Endothelial cell of umbilical vein (primary cell): ENCODE measurements around the gene LST1. TPM values are rescaled to one million over a fixed set of nuclear protein-coding genes. Genes with fewer than 3 reads are reported as not detected.

ENCODE experiments used
- BruUV-seq: library from RNA; stranded (reverse); fragments of 400-500 nt; replicated peaks from 2 replicates; lab custom pipeline; 2021; lab: Mats Ljungman, UMichigan
- CTCF ChIA-PET: fragments of 300-600, 350-600 bp; sonication (Branson Sonifier 250); formaldehyde crosslinking; loops from one replicate; lab custom pipeline; 2021; ENCODE audit warnings: antibody characterized with exemption, inconsistent platforms; lab: Charles Lee
- POLR2A ChIA-PET: fragments of 300-600, 350-600 bp; sonication (Branson Sonifier 250); formaldehyde crosslinking; loops from one replicate; lab custom pipeline; 2021; ENCODE audit warnings: antibody characterized with exemption, inconsistent platforms; lab: Charles Lee
- DNase-seq: peaks from one replicate; pipeline ENCODE4 v3.0.0-alpha.2; 2011; ENCODE audit warnings: low read depth, low spot score
- FAIRE-seq: peaks from 2 replicates; lab custom pipeline; 2011; peaks lifted over from hg19 to GRCh38; lab: Jason Lieb, UNC
- H2AFZ ChIP-seq: 2 replicates; pipeline ENCODE4 v1.6.0; 2012; ENCODE audit warnings: low read depth, low read length, control low read depth, inconsistent platforms
- H3K27ac ChIP-seq: 2 replicates; pipeline ENCODE4 v1.5.1; 2011; ENCODE audit warnings: low read depth, mild to moderate bottlenecking, control low read depth, low read length, moderate library complexity; ENCODE audit not compliant: insufficient read depth
- H3K27me3 ChIP-seq, 2 experiments: 2 replicates each; pipeline versions ENCODE4 v1.6.0 to v1.6.1; 2011; ENCODE audit warnings: low read length in 2 of 2, mixed read lengths in 1 of 2; ENCODE audit not compliant: control insufficient read depth in 2 of 2, insufficient read depth in 2 of 2
- H3K36me3 ChIP-seq, 2 experiments: 2 replicates in 1 of 2; 3 replicates in 1 of 2; pipeline ENCODE4 v1.5.1; 2011; ENCODE audit warnings: low read length in 2 of 2, mild to moderate bottlenecking in 1 of 2, moderate library complexity in 1 of 2; ENCODE audit not compliant: control insufficient read depth in 2 of 2, insufficient read depth in 2 of 2; ENCODE audit errors: extremely low read depth in 1 of 2
- H3K4me1 ChIP-seq: 3 replicates; pipeline ENCODE4 v1.5.1; 2011; ENCODE audit warnings: mild to moderate bottlenecking, low read length; ENCODE audit not compliant: control insufficient read depth, insufficient read depth; ENCODE audit errors: extremely low read depth
- H3K4me2 ChIP-seq: 2 replicates; pipeline ENCODE4 v1.6.1; 2011; ENCODE audit warnings: low read length, control low read depth, mixed read lengths; ENCODE audit not compliant: insufficient read depth
- H3K4me3 ChIP-seq, 3 experiments: fragments of 200-600 bp in 1 of 3; sonication (generic), shearing (Covaris generic) in 1 of 3; replicated peaks in 1 of 3; 2 replicates each; pipeline ENCODE4 v1.5.1; 2011 to 2016; ENCODE audit warnings: control low read depth in 3 of 3, low read length in 3 of 3, mild to moderate bottlenecking in 2 of 3, inconsistent platforms in 1 of 3, low read depth in 1 of 3, moderate library complexity in 1 of 3; ENCODE audit not compliant: insufficient read depth in 1 of 3
- H3K79me2 ChIP-seq: 2 replicates; pipeline ENCODE4 v1.6.0; 2012; ENCODE audit warnings: low read length, inconsistent platforms; ENCODE audit not compliant: control insufficient read depth, insufficient read depth
- H3K9ac ChIP-seq: replicated peaks from 2 replicates; pipeline ENCODE3; 2011; ENCODE audit warnings: low read length, control low read depth; ENCODE audit not compliant: insufficient read depth; ENCODE audit errors: extremely low read depth
- H3K9me1 ChIP-seq: replicated peaks from 3 replicates; pipeline ENCODE4 v1.6.0; 2011; ENCODE audit warnings: mild to moderate bottlenecking, low read length; ENCODE audit not compliant: control insufficient read depth, insufficient read depth; ENCODE audit errors: extremely low read depth
- H3K9me3 ChIP-seq: replicated peaks from 2 replicates; pipeline ENCODE4 v1.5.1; 2012; ENCODE audit warnings: low read length, inconsistent platforms; ENCODE audit not compliant: control insufficient read depth, insufficient read depth
- H4K20me1 ChIP-seq: replicated peaks from 2 replicates; pipeline ENCODE3; 2011; ENCODE audit warnings: mild to moderate bottlenecking, low read length; ENCODE audit not compliant: control insufficient read depth, insufficient read depth; ENCODE audit errors: extremely low read depth
- EZH2 ChIP-seq: IDR thresholded peaks from 2 replicates; pipeline ENCODE4 v1.6.1; 2012; ENCODE audit warnings: borderline replicate concordance, low read depth, mild to moderate bottlenecking, moderate library complexity, low read length, inconsistent platforms; ENCODE audit not compliant: severe bottlenecking
- FOS ChIP-seq: IDR thresholded peaks from 2 replicates; pipeline ENCODE4 v1.6.1; 2011; ENCODE audit warnings: mild to moderate bottlenecking, low read length, moderate library complexity, borderline replicate concordance; ENCODE audit not compliant: insufficient read depth
- GATA2 ChIP-seq: IDR thresholded peaks from 2 replicates; pipeline ENCODE4 v1.7.0; 2011; ENCODE audit warnings: low read depth, mild to moderate bottlenecking, moderate library complexity, mixed read lengths, low read length; ENCODE audit not compliant: insufficient read length, insufficient read depth
- JUN ChIP-seq: IDR thresholded peaks from 2 replicates; pipeline ENCODE4 v1.6.1; 2011; ENCODE audit warnings: borderline replicate concordance, low read depth; ENCODE audit not compliant: insufficient read length, insufficient read depth
- MAX ChIP-seq: IDR thresholded peaks from 2 replicates; pipeline ENCODE4 v1.6.1; 2011; ENCODE audit not compliant: insufficient read depth, insufficient read length
- MYC ChIP-seq: IDR thresholded peaks from one replicate; pipeline ENCODE4 v1.6.1; 2011; ENCODE audit warnings: mild to moderate bottlenecking, low read depth, low read length
- POLR2A ChIP-seq: IDR thresholded peaks from 2 replicates; pipeline ENCODE4 v1.6.1; 2012; ENCODE audit warnings: low read depth, mild to moderate bottlenecking, control low read depth, low read length
- POLR2AphosphoS5 ChIP-seq: IDR thresholded peaks from 2 replicates; pipeline ENCODE4 v1.6.1; 2012; ENCODE audit warnings: low read depth, mild to moderate bottlenecking, control low read depth, low read length, moderate library complexity; ENCODE audit not compliant: insufficient read depth
- dilution Hi-C: fragments of 300-500 bp; cut with MboI; formaldehyde crosslinking; loops from one replicate; pipeline ENCODE4 v1.15.0; 2019; ENCODE audit warnings: low sequenced_read_pairs; ENCODE audit not compliant: extremely low pct_ligation_motif_present
- intact Hi-C: fragments of 100-400 bp; cut with micrococcal nuclease; formaldehyde crosslinking; loops from one replicate; pipeline ENCODE4 v1.10.0; 2022
- polyA plus RNA-seq, 4 experiments: library from polyadenylated mRNA; depleted of rRNA in 3 of 4; stranded (reverse) in 3 of 4; unstranded in 1 of 4; fragments of >200 nt; gene quantifications; 2 replicates each; pipeline versions ENCODE4 v1.2.1 to v1.2.3, GENCODE V29; 2011 to 2012; ENCODE audit warnings: missing spikeins in 1 of 4
- total RNA-seq: library from RNA; stranded (reverse); gene quantifications from 2 replicates; pipeline ENCODE4 v1.2.3, GENCODE V29; 2021
- TF ChIP-seq, protein P1 (sequence below), 2 donors: IDR thresholded peaks; 1 replicate in 1 of 2; 2 replicates in 1 of 2; pipeline ENCODE4 v1.5.1; 2011; ENCODE audit warnings: low read length in 2 of 2, mild to moderate bottlenecking in 2 of 2, moderate library complexity in 2 of 2, control low read depth in 1 of 2, inconsistent platforms in 1 of 2, low read depth in 1 of 2; ENCODE audit not compliant: insufficient read depth in 1 of 2; ENCODE audit errors: extremely low read depth in 1 of 2

LST1 gene
- total and polyA plus RNA-seq, 2 donors (not counting 3 experiments of a cell fraction or from before 2014, with no cell fraction given) = 1.00 to 1.8 TPM

DNA sequence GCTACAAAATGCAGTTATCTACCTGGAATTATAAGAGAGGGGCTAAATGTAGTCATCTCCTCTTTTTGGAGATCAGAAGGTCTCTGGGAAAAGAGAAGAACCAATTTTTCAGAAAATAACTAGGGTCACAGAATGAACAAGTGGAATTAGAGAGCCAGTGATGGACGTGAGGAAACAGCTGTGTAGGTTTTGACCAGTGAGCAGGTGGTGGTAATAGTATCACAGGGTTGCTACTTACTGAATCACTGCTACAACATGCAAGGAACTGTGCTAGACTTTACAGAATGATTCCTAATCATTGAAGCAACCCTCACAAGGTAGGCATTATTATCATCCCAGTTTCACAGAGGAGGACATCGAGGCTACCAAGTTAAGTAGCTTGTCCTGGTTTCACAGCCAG, 41.4 kb upstream of the LST1 start:
- Histone ChIP-seq H3K9me3 (no peaks in the 10 kb centered on the region), H3K9ac (no peak overlapping the region), H3K4me3 (no peak overlapping the region), H2AFZ (no peak overlapping the region), H3K27me3 (no peaks in the 10 kb centered on the region), H3K36me3 (peaks cover 4 to 6% of the 10 kb centered on the region in 2 experiments), H3K4me2 (no peak overlapping the region), H3K9me1 (no peaks in the 10 kb centered on the region), H4K20me1 (peaks cover 3% of the 10 kb centered on the region), H3K27ac (no peak overlapping the region), H3K79me2 (peaks cover 29% of the 10 kb centered on the region), H3K4me1 (peaks cover 28% of the 10 kb centered on the region)
- BruUV-seq = no TSS peak
- no peak for TF ChIP-seq MYC
- TF ChIP-seq POLR2AphosphoS5 = no peak
- TF ChIP-seq MAX = no peak
- TF ChIP-seq FOS = no peak
- no peak for TF ChIP-seq POLR2A
- TF ChIP-seq JUN = no peak
- no peak for TF ChIP-seq GATA2
- TF ChIP-seq, protein P1, sequence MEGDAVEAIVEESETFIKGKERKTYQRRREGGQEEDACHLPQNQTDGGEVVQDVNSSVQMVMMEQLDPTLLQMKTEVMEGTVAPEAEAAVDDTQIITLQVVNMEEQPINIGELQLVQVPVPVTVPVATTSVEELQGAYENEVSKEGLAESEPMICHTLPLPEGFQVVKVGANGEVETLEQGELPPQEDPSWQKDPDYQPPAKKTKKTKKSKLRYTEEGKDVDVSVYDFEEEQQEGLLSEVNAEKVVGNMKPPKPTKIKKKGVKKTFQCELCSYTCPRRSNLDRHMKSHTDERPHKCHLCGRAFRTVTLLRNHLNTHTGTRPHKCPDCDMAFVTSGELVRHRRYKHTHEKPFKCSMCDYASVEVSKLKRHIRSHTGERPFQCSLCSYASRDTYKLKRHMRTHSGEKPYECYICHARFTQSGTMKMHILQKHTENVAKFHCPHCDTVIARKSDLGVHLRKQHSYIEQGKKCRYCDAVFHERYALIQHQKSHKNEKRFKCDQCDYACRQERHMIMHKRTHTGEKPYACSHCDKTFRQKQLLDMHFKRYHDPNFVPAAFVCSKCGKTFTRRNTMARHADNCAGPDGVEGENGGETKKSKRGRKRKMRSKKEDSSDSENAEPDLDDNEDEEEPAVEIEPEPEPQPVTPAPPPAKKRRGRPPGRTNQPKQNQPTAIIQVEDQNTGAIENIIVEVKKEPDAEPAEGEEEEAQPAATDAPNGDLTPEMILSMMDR (IDR thresholded peaks at IDR 0.05; ENCODE audit: extremely low read depth in 1 of 2, insufficient read depth in 1 of 2, low read depth in 1 of 2, low read length in 2 of 2) = no peak
- TF ChIP-seq EZH2 = no peak
- FAIRE-seq = no peak
- no peak for DNase-seq
- dilution Hi-C loops = no loop called here
- intact Hi-C loops = loop anchor here (5.0 to 10.0 kb wide), 3 partner anchors 142 to 228 kb away; partner anchors contain the start of genes CLIC1 and MICA
- CTCF ChIA-PET = interaction anchor here (31.0 kb wide), 1 partner anchor 44 kb away, joined by 1517 read pairs; the partner anchor contains the start of genes LST1, LTB, NCR3 and TNF
- POLR2A ChIA-PET = no interaction called here
